ENCODE results near the gene RSPH3.

Gene RSPH3

GRCh38 chr6:158947284-158947683 is 52.7 kb downstream of the RSPH3 start:
- no peaks in the 10 kb centered on the region for H3K36me3 ChIP-seq (ENCODE audit: insufficient read depth)
- H4K20me1 ChIP-seq (ENCODE audit: insufficient read depth) = no peaks in the 10 kb centered on the region
- no peaks in the 10 kb centered on the region for H3K4me1 ChIP-seq (ENCODE audit: low read depth, poor library complexity, severe bottlenecking)
- H3K27me3 ChIP-seq (ENCODE audit: insufficient read depth, low read depth) = 0 out of 2 replicates have a peak, but pooled peaks cover 2% of the 10 kb centered on the region
- H3K4me2 ChIP-seq = no peak overlapping the region
- no peak overlapping the region for H3K27ac ChIP-seq
- no peak for TF ChIP-seq CTCF (conservative IDR thresholded peaks at IDR 0.05; ENCODE audit: low read depth, low read length)
- H3K79me2 ChIP-seq (ENCODE audit: insufficient read depth, low read depth) = no peaks in the 10 kb centered on the region
- no peak overlapping the region for H3K4me3 ChIP-seq (IDR thresholded peaks at IDR 0.05; ENCODE audit: insufficient read depth, low read depth, low read length)
- H2AFZ ChIP-seq (ENCODE audit: low read depth) = no peak overlapping the region
- no peak overlapping the region for H3K9ac ChIP-seq

- Histone ChIP-seq H3K27ac (no peak overlapping the region), H3K9ac (no peak overlapping the region), H3K4me2 (no peak overlapping the region), H4K20me1 (ENCODE audit: insufficient read depth) (no peaks in the 10 kb centered on the region), H3K36me3 (ENCODE audit: insufficient read depth) (no peaks in the 10 kb centered on the region), H3K4me1 (ENCODE audit: low read depth, poor library complexity, severe bottlenecking) (no peaks in the 10 kb centered on the region), H3K79me2 (ENCODE audit: insufficient read depth, low read depth) (no peaks in the 10 kb centered on the region), H2AFZ (ENCODE audit: low read depth) (no peak overlapping the region), H3K27me3 (ENCODE audit: insufficient read depth, low read depth) (0 out of 2 replicates have a peak, but pooled peaks cover 2% of the 10 kb centered on the region), H3K4me3 (IDR thresholded peaks at IDR 0.05; ENCODE audit: insufficient read depth, low read depth, low read length) (no peak overlapping the region)
- TF ChIP-seq CTCF (conservative IDR thresholded peaks at IDR 0.05; ENCODE audit: low read depth, low read length) = no peak
Measured at GRCh38 chr6:158943380-158944032, 56.5 kb downstream of the RSPH3 start.

GRCh38 chr6:158942349-158942748 is 57.7 kb downstream of the RSPH3 start:
- Histone ChIP-seq H4K20me1 (ENCODE audit: insufficient read depth) (no peaks in the 10 kb centered on the region), H3K4me2 (no peak overlapping the region), H3K36me3 (ENCODE audit: insufficient read depth) (no peaks in the 10 kb centered on the region), H3K79me2 (ENCODE audit: insufficient read depth, low read depth) (no peaks in the 10 kb centered on the region), H3K9ac (no peak overlapping the region), H3K27ac (no peak overlapping the region), H3K4me1 (ENCODE audit: low read depth, poor library complexity, severe bottlenecking) (no peaks in the 10 kb centered on the region), H3K4me3 (IDR thresholded peaks at IDR 0.05; ENCODE audit: insufficient read depth, low read depth, low read length) (no peak overlapping the region), H2AFZ (ENCODE audit: low read depth) (no peak overlapping the region), H3K27me3 (ENCODE audit: insufficient read depth, low read depth) (0 out of 2 replicates have a peak, but pooled peaks cover 2% of the 10 kb centered on the region)
- no peak for TF ChIP-seq CTCF (conservative IDR thresholded peaks at IDR 0.05; ENCODE audit: low read depth, low read length)

DNA sequence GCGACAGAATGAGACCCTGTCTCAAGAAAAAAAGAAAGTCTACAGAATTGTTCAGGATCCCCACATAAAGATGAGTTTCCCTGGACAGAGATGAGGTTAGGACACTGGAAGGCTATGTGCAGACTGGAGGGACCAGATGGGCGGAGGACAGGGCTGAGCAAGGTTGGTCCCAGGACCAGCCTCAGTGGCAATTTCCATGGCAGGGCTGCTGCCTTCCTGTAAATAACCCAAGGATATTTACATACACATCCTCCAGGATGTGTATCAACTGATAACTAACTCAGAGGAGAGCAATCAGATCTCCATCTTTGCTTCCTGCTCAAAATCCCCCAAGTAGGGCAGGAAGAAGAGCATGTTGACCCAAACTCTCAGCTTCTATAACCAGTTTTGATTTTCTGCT is 58.8 kb downstream of the RSPH3 start:
- Histone ChIP-seq H3K27me3 (ENCODE audit: insufficient read depth, low read depth) (0 out of 2 replicates have a peak, but pooled peaks cover 2% of the 10 kb centered on the region), H3K4me2 (no peak overlapping the region), H3K36me3 (ENCODE audit: insufficient read depth) (no peaks in the 10 kb centered on the region), H3K27ac (no peak overlapping the region), H3K4me3 (IDR thresholded peaks at IDR 0.05; ENCODE audit: insufficient read depth, low read depth, low read length) (no peak overlapping the region), H3K9ac (no peak overlapping the region), H2AFZ (ENCODE audit: low read depth) (no peak overlapping the region), H4K20me1 (ENCODE audit: insufficient read depth) (no peaks in the 10 kb centered on the region), H3K4me1 (ENCODE audit: low read depth, poor library complexity, severe bottlenecking) (no peaks in the 10 kb centered on the region), H3K79me2 (ENCODE audit: insufficient read depth, low read depth) (no peaks in the 10 kb centered on the region)
- no peak for TF ChIP-seq CTCF (conservative IDR thresholded peaks at IDR 0.05; ENCODE audit: low read depth, low read length)

All from KMS-11 (cell line).